GM19023 (cell line): ENCODE data around the gene INAVA.

Experiments used
- ATAC-seq: cut with Tn5 transposase; IDR thresholded peaks from one replicate; pipeline ENCODE4 v1.9.1; 2021; ENCODE audit warnings: mild to moderate bottlenecking, moderate library complexity; ENCODE audit not compliant: unreplicated experiment

The INAVA gene

GRCh38 chr1:200894712-200895442 is at the start of gene INAVA:
Gene INAVA (plus strand): TSS chr1:200894900. CDS start chr1:200898401, 3,501 bp downstream.
- no peak for ATAC-seq

GRCh38 chr1:200845360-200845759 is 49.3 kb upstream of the INAVA start:
- no peak for ATAC-seq

- no peak for ATAC-seq
These were observed 48.3 kb upstream of the INAVA start for GRCh38 chr1:200846398-200846797.

- ATAC-seq: no peak
These were observed 45.3 kb upstream of the INAVA start for GRCh38 chr1:200849430-200849829.

- no peak for ATAC-seq
These were observed 44.1 kb upstream of the INAVA start for GRCh38 chr1:200850554-200850953.

- ATAC-seq: no peak
These were observed 37.9 kb upstream of the INAVA start for GRCh38 chr1:200856716-200857357.

GRCh38 chr1:200857804-200858203 is 36.9 kb upstream of the INAVA start:
- no peak for ATAC-seq

- ATAC-seq: no peak
These were observed 32.6 kb upstream of the INAVA start for GRCh38 chr1:200861937-200862647.

GRCh38 chr1:200862713-200863415 is 31.8 kb upstream of the INAVA start:
- no peak for ATAC-seq

GRCh38 chr1:200866116-200866515 is 28.6 kb upstream of the INAVA start:
- no peak for ATAC-seq

GRCh38 chr1:200866521-200866920 is 28.2 kb upstream of the INAVA start:
- peak; percentile 81 for ATAC-seq

- no peak for ATAC-seq
These were observed 27.5 kb upstream of the INAVA start for GRCh38 chr1:200867018-200867811.

GRCh38 chr1:200869376-200869752 is 25.3 kb upstream of the INAVA start:
- ATAC-seq: no peak

- ATAC-seq: peak; percentile 52
These were observed 24.8 kb upstream of the INAVA start for GRCh38 chr1:200869753-200870391.

- ATAC-seq: no peak
These were observed 22.1 kb upstream of the INAVA start, which contains the start of gene GPR25 for GRCh38 chr1:200872446-200873115. Gene GPR25 (plus strand): TSS chr1:200872981. CDS start chr1:200873038, 57 bp downstream.

- no peak for ATAC-seq
These were observed 21.5 kb upstream of the INAVA start for GRCh38 chr1:200873116-200873670.

- no peak for ATAC-seq
These were observed 20.9 kb upstream of the INAVA start for GRCh38 chr1:200873671-200874397.

GRCh38 chr1:200874694-200875093 is 20.0 kb upstream of the INAVA start:
- ATAC-seq: no peak
